ENCODE results near the gene UGT1A6. TPM values are rescaled to one million over a fixed set of nuclear protein-coding genes. Genes with fewer than 3 reads are reported as not detected.
A peak's percentile ranks its signal among the peaks of the same experiment; 100 is the strongest.
"Not testable (repeated sequence)": the region's sequence is repeated elsewhere in the genome, so short reads cannot be mapped to it uniquely, and the experiment has no call there.

The UGT1A6 gene
- not detected in 2 replicates for total RNA-seq (2014; rRNA removed; shearing (Covaris generic))
- polyA plus RNA-seq (2016; fragmentation: Nextera tagmentation; extraction: Ambion mirVana), result not detected in 2 replicates

DNA sequence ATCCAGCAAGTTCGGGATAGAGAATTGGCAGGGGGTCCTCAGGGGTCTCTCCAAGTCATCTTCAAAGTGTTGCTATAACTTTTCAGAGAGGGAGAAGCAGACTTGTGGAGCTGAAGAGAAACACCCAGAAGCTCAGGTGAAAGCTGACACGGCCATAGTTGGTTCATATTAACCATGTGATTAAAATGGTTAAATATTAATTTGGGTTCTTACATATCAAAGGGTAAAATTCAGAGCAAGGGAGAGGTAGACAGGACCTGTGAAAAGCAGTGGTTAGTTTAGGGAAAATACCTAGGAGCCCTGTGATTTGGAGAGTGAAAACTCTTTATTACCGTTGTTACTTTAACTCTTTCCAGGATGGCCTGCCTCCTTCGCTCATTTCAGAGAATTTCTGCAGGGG lies at the start of gene UGT1A6:
TSS of gene UGT1A6 (plus strand) at position 243 of the 400 bp plus-strand sequence. CDS start at position 358, 115 bp downstream.
- H3K4me3 ChIP-seq, result no peak within 1 kb of the TSS
- no peaks in the 10 kb centered on the region for H3K9me3 ChIP-seq (ENCODE audit: low read depth)
- WGBS, 2 experiments (ENCODE audit: low coverage in 1 of 2, low lambda C conversion rate in 2 of 2, missing lambda C conversion rate in 2 of 2), result 39% methylated on average over 4 of the region's 4 CpGs

DNA sequence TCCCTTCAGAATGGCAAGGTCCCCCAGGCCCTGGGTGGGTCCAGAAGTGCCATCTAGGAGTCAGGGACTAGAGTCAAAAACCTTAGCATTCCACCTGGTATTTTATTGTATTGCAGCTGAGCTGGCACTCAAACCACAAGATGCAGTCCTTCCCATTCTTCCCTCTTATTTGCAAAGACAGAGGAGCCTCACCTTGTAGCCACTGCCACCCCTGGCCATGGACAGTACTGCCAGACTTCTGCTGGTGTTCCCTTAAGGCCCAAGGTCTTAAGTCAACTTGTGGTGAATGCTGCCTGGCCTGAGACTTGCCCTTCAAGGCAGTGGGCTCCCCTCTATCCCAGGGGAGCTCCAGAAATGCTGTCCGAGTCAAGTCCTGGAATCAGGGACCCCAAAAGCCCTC lies 49.6 kb upstream of the UGT1A6 start:
- H3K36me3 ChIP-seq (ENCODE audit: low read depth), result no peaks in the 10 kb centered on the region
- no peak overlapping the region for H3K4me3 ChIP-seq
- peak; percentile 1 for DNase-seq
- no peak for TF ChIP-seq EZH2 (IDR thresholded peaks at IDR 0.05; ENCODE audit: insufficient read depth, poor library complexity, severe bottlenecking)
- TF ChIP-seq EZH2phosphoT487 (IDR thresholded peaks at IDR 0.05; ENCODE audit: insufficient read depth, low read depth), result no peak
- in situ Hi-C loops (cut with MboI), result no loop called here
- no peaks in the 10 kb centered on the region for H3K9me3 ChIP-seq (ENCODE audit: low read depth)
- no peaks in the 10 kb centered on the region for H3K4me1 ChIP-seq (ENCODE audit: insufficient read depth)
- H3K9me2 ChIP-seq (ENCODE audit: insufficient read depth), result no peaks in the 10 kb centered on the region
- no peak overlapping the region for H3K4me2 ChIP-seq (ENCODE audit: unreplicated experiment)
- no peaks in the 10 kb centered on the region for H3K27me3 ChIP-seq (replicated peaks; ENCODE audit: insufficient read depth)
- no peaks in the 10 kb centered on the region for H4K20me1 ChIP-seq (ENCODE audit: insufficient read depth)
- H3K79me2 ChIP-seq (ENCODE audit: insufficient read depth), result no peaks in the 10 kb centered on the region
- no peak overlapping the region for H3K9ac ChIP-seq
- H2AFZ ChIP-seq, result no peak overlapping the region
- H3F3A ChIP-seq (ENCODE audit: insufficient read depth), result no peaks in the 10 kb centered on the region
- WGBS, 2 experiments (ENCODE audit: low coverage in 1 of 2, low lambda C conversion rate in 2 of 2, missing lambda C conversion rate in 2 of 2), result 45 to 59% methylated on average over 1 of the region's 1 CpG
- H3K27ac ChIP-seq, result no peak overlapping the region

More for the DNA sequence above, at the start of gene UGT1A6:
- DNase-seq, result no peak
- Histone ChIP-seq H3K9me2 (ENCODE audit: insufficient read depth) (no peaks in the 10 kb centered on the region), H3K4me2 (ENCODE audit: unreplicated experiment) (no peak within 1 kb of the TSS), H3K79me2 (ENCODE audit: insufficient read depth) (no peaks in the 10 kb centered on the region), H4K20me1 (ENCODE audit: insufficient read depth) (no peaks in the 10 kb centered on the region), H3K9ac (no peak within 1 kb of the TSS), H2AFZ (no peak within 1 kb of the TSS), H3F3A (ENCODE audit: insufficient read depth) (no peaks in the 10 kb centered on the region), H3K36me3 (ENCODE audit: low read depth) (no peaks in the 10 kb centered on the region), H3K27me3 (replicated peaks; ENCODE audit: insufficient read depth) (peaks cover 28% of the 10 kb centered on the region), H3K27ac (no peak within 1 kb of the TSS), H3K4me1 (ENCODE audit: insufficient read depth) (no peaks in the 10 kb centered on the region)
- no peak for TF ChIP-seq EZH2 (IDR thresholded peaks at IDR 0.05; ENCODE audit: insufficient read depth, poor library complexity, severe bottlenecking)
- no peak for TF ChIP-seq EZH2phosphoT487 (IDR thresholded peaks at IDR 0.05; ENCODE audit: insufficient read depth, low read depth)
- in situ Hi-C loops (cut with MboI), result no loop called here

DNA sequence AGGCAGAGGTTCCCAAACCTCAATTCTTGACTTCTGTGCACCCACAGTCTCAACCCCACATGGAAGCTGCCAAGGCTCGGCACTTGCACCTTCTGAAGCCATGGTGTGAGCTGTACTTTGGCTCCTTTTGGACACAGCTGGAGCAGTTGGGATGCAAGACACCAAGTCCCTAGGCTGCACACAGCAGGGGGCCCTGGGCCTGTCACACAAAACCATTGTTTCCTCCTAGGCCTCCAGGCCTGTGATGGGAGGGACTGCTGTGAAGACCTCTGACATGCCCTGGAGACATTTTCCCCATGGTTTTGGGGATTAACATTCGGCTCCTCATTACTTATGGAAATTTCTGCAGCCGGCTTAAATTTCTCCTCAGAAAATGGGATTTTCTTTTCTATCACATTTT lies 46.7 kb upstream of the UGT1A6 start:
- H3K4me1 ChIP-seq (ENCODE audit: insufficient read depth); H3K27me3 ChIP-seq (replicated peaks; ENCODE audit: insufficient read depth); H3K9ac ChIP-seq; H2AFZ ChIP-seq; H3K79me2 ChIP-seq (ENCODE audit: insufficient read depth); H3K4me2 ChIP-seq (ENCODE audit: unreplicated experiment); H3K27ac ChIP-seq; in situ Hi-C loops (cut with MboI); H3K4me3 ChIP-seq; H3K9me2 ChIP-seq (ENCODE audit: insufficient read depth); H3K36me3 ChIP-seq (ENCODE audit: low read depth); H3K9me3 ChIP-seq (ENCODE audit: low read depth); H4K20me1 ChIP-seq (ENCODE audit: insufficient read depth); H3F3A ChIP-seq (ENCODE audit: insufficient read depth); DNase-seq: not testable (repeated sequence)
- WGBS, 2 experiments (ENCODE audit: low coverage in 1 of 2, low lambda C conversion rate in 2 of 2, missing lambda C conversion rate in 2 of 2), result 11 to 19% methylated on average over 3 of the region's 3 CpGs

DNA sequence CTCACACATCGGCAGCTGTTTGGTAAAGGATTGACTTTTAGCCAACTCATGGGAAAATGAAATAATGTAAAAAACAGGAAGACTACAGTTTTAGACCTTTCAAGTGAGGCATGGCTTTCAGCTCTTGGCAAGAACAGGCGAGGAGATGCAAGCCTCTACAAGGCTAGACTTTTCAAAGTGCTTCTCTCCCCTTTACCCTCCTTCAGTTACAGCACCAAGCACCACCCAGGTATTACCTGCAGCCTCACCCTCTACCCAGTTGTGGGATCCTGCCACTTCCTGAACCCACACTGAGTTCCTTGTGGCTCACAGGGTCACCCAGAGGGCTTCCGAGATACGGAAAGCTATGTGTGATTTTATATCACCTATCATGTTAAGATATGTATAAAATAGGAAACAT lies 41.7 kb upstream of the UGT1A6 start:
- H4K20me1 ChIP-seq (ENCODE audit: insufficient read depth), result no peaks in the 10 kb centered on the region
- H3K9me3 ChIP-seq (ENCODE audit: low read depth), result no peaks in the 10 kb centered on the region
- no peak for TF ChIP-seq EZH2 (IDR thresholded peaks at IDR 0.05; ENCODE audit: insufficient read depth, poor library complexity, severe bottlenecking)
- no peak for TF ChIP-seq EZH2phosphoT487 (IDR thresholded peaks at IDR 0.05; ENCODE audit: insufficient read depth, low read depth)
- no peaks in the 10 kb centered on the region for H3K4me1 ChIP-seq (ENCODE audit: insufficient read depth)
- no peaks in the 10 kb centered on the region for H3F3A ChIP-seq (ENCODE audit: insufficient read depth)
- no peaks in the 10 kb centered on the region for H3K36me3 ChIP-seq (ENCODE audit: low read depth)
- H3K4me2 ChIP-seq (ENCODE audit: unreplicated experiment), result no peak overlapping the region
- H3K79me2 ChIP-seq (ENCODE audit: insufficient read depth), result no peaks in the 10 kb centered on the region
- WGBS, 2 experiments (ENCODE audit: low coverage in 1 of 2, low lambda C conversion rate in 2 of 2, missing lambda C conversion rate in 2 of 2), result 26 to 32% methylated on average over 4 of the region's 4 CpGs
- H3K9me2 ChIP-seq (ENCODE audit: insufficient read depth), result no peaks in the 10 kb centered on the region
- H3K4me3 ChIP-seq, result no peak overlapping the region
- no peak overlapping the region for H3K27ac ChIP-seq
- no peak overlapping the region for H2AFZ ChIP-seq
- in situ Hi-C loops (cut with MboI), result no loop called here
- DNase-seq, result no peak
- H3K27me3 ChIP-seq (replicated peaks; ENCODE audit: insufficient read depth), result peaks cover 11% of the 10 kb centered on the region; the same call in 1 of the 2 replicates
- no peak overlapping the region for H3K9ac ChIP-seq

DNA sequence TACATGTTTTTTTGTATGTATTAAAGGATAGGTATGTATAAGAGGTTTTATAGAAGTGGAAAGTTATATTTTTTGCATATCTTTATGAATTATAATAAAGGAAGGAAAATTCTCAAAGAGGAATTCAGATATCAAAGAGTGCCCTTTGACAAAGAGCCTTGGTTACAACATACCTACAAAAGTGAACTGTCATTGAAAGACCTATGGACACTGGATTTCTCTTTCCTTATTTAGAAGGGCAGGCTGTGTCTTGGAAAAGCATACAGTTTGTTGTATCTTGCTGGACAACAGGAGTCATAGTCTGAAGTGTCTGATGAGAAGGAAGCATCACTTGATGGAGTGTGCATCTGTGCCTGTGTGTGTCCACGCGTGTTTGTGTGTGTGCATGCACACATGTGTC lies 41.3 kb upstream of the UGT1A6 start:
- WGBS, 2 experiments (ENCODE audit: low coverage in 1 of 2, low lambda C conversion rate in 2 of 2, missing lambda C conversion rate in 2 of 2), result 48 to 65% methylated on average over 2 of the region's 2 CpGs

More for the DNA sequence above, 41.3 kb upstream of the UGT1A6 start:
- H3K79me2 ChIP-seq (ENCODE audit: insufficient read depth), result no peaks in the 10 kb centered on the region
- H3K9me2 ChIP-seq (ENCODE audit: insufficient read depth), result no peaks in the 10 kb centered on the region
- no peak overlapping the region for H3K27ac ChIP-seq
- no peak overlapping the region for H3K9ac ChIP-seq
- no peak for DNase-seq
- no peaks in the 10 kb centered on the region for H3K9me3 ChIP-seq (ENCODE audit: low read depth)
- H3K36me3 ChIP-seq (ENCODE audit: low read depth), result no peaks in the 10 kb centered on the region
- H3K4me3 ChIP-seq, result no peak overlapping the region
- peaks cover 11% of the 10 kb centered on the region; the same call in 1 of the 2 replicates for H3K27me3 ChIP-seq (replicated peaks; ENCODE audit: insufficient read depth)
- no peak overlapping the region for H2AFZ ChIP-seq
- in situ Hi-C loops (cut with MboI), result no loop called here
- no peak for TF ChIP-seq EZH2phosphoT487 (IDR thresholded peaks at IDR 0.05; ENCODE audit: insufficient read depth, low read depth)
- TF ChIP-seq EZH2 (IDR thresholded peaks at IDR 0.05; ENCODE audit: insufficient read depth, poor library complexity, severe bottlenecking), result no peak
- no peaks in the 10 kb centered on the region for H3F3A ChIP-seq (ENCODE audit: insufficient read depth)
- H4K20me1 ChIP-seq (ENCODE audit: insufficient read depth), result no peaks in the 10 kb centered on the region
- no peaks in the 10 kb centered on the region for H3K4me1 ChIP-seq (ENCODE audit: insufficient read depth)
- H3K4me2 ChIP-seq (ENCODE audit: unreplicated experiment), result no peak overlapping the region

All from GM23248 (cell line).